ENCODE results near the gene LY6G6C.

Gene LY6G6C

DNA sequence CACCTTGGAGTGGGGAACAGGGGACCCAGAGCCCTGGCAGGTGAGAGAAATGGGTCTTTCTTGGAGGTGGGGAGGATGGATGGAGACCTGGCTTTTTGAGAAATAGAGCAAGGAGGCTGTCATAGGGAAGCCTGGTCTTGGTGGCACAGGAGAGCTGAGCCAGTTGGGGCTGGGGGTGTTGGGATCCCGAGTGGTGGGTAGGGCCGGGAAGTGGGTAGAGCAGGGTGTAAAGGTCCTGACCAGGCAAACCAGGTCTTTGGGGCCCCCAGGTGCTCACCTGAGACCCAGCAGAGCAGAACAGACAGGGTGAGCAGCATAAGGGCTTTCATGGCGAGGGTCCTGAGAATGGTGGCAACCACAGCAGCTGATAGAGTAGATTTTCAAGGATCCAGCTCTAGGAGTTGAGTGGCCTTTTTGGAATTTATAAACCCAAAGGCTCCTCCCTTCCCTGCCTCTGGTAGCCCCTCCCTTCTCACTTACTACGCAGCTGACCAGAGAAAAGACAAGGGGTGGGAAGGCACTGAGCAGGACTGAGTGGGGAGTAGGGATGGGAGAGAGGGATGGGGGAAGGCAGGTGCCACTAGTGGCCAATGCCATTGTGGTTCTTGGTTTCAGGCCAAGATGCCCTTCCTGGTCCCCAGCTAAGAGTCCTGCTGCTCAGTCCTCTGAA lies at the start of gene LY6G6C:
LY6G6C (minus strand) TSS at position 396 of the 670 bp plus-strand sequence; CDS start at position 329, 67 bp downstream.
- no peak for DNase-seq

DNA sequence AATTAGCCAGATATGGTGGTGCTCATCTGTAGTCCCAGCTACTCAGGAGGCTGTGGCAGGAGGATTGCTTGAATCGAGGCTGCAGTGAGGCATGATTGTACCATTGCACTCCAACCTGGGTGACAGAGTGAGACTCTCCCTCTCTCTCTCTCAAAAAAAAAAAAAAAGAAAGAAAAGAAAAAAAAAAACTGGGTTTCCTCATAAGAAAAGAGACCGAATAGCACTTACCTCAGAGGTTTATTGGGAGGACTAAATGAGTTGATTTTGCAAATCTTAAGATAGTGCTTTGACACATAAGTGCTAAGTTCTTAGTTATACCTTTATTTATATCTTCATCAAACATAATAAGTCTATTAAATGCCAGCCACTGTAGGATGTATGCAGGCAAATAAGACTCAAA lies 49.3 kb upstream of the LY6G6C start:
- no peak for DNase-seq

DNA sequence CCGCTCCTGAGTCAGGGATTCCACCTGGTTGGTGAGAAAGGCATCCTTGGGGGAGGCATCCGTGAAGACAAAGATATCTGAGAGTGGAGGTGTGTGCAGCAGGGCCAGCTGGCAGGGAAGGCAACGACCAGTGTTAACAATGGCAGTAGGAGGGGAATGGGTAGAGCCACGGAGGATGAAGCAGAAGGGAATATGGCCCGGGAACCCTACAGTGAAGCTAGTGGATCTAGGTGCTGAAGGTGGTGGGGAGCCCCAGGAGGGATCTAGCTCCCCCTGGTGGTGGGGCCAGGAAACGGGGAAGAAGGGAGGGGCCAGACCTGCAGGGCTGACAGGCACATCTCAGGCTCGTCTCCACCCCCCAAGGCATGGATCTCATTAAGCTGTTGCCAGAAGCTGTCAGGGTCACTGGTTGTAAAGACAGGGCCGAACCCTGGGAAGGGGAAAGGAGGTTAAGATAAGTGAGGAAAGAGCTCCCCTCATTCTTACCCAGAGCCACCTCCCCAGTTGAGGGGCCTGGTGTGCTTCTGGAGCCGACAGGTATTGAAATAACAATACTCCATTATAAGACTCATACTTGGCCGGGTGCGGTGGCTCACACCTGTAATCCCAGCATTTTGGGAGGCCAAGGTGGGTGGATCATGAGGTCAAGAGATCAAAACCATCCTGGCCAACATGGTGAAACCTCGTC lies 48.3 kb upstream of the LY6G6C start:
- no peak for DNase-seq

DNA sequence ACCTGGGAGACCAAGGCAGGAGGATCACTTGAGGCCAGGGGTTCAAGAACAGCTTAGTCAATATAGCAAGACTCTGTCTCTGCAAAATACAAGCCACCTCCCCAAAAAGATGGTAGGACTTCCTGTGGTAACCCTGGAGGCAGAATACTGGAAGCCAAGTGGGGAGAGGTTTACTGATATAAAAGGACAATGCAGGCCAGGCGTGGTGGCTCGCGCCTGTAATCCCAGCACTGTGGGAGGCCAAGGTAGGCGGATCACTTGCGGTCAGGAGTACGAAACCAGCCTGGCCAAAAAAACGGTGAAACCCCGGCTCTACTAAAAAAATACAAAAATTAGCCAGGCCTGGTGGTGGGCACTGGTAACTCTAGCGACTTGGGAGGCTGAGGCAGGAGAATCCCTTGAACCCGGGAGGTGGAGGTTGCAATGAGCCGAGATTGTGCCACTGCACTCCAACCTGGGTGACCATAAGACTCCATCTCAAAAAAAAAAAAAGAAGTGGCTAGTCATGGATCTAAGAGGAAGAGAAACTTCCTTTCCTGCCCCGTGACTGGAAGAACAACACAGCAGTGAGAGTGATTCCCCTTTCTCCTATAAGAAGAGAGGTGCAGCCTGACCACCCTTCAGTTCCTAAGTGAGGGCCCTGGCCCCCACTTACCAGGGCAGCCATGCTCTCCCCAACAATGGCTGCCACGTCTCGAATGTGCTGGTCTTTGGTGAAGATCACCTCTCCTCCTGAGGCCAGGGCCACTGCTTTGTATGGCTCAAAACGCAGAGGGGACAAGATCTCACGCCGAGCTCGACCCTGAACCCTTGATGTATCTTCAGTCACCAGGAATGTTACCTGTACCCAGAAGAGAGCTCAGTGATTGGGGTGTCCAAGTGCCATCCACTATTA lies 47.1 kb upstream of the LY6G6C start:
- no peak for DNase-seq

- no peak for DNase-seq
Measured at GRCh38 chr6:31767096-31767645, 45.6 kb upstream of the LY6G6C start.

DNA sequence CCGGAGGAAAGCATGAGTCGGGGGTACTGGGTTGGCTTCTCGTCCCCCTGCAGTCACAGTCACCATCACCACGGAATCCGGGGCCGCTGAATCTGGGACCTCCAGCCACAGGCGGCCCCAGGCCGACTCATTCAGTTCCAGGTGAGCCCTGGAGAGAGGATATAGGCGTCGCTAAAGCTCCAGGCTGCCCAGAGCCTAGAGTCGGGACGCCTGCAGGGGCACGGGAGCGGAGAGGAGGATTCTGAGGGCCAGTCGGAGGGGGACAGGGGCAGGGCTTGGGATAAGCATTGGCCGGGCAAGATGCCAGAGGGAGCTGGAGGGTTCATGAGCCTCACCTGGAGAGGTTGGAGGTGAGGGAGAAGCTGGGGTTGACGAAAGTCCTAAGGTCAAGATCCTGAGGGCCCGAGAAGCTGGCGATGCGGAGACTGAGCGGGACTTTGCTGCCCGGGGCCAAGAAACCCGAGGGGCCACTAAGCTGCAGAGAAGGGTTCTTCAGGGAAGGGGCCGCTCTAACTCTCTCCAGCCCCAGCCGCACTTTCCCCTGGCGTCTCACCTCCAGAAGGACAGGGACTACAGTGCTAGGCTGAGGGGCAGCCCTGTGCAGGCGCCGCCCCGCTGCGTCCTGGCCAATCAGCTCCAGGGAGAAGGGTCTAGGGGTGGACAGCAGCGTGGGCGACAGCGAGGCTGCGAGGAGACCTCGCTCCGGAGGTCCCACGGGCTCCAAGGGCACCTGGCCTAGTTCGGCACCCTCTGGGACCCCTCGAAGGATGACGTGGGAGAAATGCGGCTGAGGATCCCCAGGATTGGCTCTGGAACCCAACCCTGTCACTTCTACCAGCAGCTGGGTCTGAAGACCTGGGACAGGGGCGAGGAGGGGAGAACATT lies 44.6 kb upstream of the LY6G6C start:
- no peak for DNase-seq

DNA sequence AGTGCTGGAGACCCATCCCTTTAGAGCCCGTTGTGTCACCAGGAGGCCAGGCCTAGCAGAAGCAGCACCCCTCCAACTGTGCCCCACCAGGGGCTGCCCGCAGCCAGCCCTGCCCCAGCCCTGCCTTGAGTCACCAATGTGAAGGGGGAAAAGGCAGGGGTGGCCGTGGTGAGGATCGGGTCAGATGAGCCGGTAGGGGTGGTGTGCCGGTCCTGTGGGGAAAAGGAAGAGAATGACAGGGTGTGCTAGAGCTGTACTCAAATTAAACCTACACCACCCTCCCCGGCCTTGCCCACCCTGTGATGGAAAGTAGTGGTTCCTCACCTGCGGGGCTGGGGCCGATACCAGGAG lies 44.0 kb upstream of the LY6G6C start:
- DNase-seq: no peak

GRCh38 chr6:31764198-31764597 lies 42.7 kb upstream of the LY6G6C start:
- DNase-seq: no peak

GRCh38 chr6:31763619-31763940 lies 42.0 kb upstream of the LY6G6C start:
- DNase-seq: no peak

DNA sequence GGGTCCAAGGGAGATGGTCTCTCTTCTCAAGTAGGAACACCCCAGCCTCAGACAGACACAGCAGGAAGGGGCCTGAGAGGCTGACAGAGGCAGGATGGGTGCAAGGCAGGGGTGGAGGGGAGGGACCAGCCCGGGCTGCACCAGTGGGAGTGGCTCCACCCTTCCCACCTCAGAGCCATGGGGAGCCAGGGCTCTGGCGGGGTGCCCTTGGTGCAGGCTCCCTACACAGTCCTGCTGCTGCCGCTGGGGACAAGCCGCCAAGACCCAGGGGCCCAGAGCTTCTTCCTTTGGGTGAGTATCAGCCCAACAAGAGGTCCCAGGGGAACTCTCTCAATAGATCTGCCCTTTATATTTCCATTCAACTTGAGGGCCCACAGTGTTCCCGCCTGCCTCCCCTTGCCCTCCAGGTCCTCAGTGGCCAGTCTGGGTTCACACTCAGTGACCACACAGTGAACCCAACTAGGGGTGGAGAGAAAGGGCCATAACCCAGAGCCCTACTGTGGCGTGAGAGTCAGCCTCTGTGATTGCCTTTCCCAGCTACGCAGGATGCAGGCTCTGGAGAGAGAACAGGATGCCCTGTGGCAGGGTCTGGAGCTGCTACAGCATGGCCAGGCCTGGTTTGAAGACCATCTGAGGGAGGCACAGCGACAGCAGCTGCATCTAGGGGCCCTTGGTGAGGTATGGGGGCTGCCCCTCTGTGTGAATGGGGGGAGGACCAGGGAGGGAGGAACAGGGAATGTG lies 41.5 kb upstream of the LY6G6C start:
- DNase-seq: no peak

GRCh38 chr6:31762356-31762755 lies 40.8 kb upstream of the LY6G6C start, which contains the start of gene SAPCD1:
Gene SAPCD1 (plus strand): TSS chr6:31762656. CDS start chr6:31763055, 399 bp downstream.
- DNase-seq: no peak

GRCh38 chr6:31761343-31761742 lies 39.8 kb upstream of the LY6G6C start:
- no peak for DNase-seq

- no peak for DNase-seq
Measured at GRCh38 chr6:31760790-31761189, 39.2 kb upstream of the LY6G6C start.

GRCh38 chr6:31758281-31758680 lies 36.7 kb upstream of the LY6G6C start:
- DNase-seq: no peak

DNA sequence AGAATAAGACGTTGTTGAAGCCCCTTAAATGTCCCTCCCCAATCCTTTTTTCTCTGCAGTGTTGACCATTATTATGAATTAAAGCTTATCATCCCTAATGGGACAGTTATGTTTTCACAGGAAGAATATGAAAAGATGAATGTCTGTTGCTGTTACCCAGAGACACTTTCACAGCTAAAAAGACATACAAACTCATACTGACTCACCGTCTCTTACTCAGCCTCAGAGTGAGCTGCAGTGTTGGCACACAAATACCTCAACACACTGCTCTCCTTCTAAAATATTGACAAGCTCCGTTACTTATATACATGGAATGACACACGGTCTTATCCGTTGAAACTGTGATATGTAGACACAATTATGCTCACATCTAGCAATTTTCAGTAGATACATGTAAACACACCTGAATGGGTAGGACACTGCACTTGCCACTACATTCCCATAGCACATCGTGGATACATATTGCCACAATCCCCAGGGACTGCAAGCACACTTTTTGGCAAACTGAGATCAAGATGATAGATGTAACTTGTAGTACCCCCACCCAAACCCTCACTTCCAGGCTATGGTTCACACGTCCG lies 31.3 kb upstream of the LY6G6C start:
- DNase-seq: no peak

DNA sequence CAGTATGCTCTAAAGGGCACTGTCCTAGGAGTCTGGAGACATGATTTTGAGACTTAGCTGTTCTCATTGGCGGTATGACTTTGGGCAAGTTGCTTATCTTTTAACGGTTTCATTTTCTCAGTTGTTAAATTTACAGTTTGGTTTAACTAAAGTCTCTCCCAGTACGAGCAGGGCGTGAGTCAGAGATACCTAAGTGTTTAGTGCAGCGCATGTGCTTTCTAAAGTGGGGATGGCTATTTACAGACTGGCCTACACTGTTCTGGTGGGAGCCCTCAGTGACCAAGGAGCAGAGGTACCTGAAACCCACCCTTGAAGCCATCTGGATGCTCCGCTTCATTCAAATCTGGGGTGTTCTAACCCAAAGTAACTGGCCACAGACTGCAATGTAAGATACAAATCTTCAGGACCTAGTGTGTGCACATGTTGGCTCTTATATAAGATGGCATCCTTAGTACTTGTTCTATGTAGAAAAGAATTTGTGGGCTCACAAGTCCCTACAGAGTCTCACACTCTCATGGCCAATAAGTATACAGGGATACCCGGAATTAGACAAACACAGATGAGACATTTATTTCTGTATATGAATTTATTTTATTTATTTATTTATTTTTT lies 29.0 kb upstream of the LY6G6C start:
- DNase-seq: no peak

DNA sequence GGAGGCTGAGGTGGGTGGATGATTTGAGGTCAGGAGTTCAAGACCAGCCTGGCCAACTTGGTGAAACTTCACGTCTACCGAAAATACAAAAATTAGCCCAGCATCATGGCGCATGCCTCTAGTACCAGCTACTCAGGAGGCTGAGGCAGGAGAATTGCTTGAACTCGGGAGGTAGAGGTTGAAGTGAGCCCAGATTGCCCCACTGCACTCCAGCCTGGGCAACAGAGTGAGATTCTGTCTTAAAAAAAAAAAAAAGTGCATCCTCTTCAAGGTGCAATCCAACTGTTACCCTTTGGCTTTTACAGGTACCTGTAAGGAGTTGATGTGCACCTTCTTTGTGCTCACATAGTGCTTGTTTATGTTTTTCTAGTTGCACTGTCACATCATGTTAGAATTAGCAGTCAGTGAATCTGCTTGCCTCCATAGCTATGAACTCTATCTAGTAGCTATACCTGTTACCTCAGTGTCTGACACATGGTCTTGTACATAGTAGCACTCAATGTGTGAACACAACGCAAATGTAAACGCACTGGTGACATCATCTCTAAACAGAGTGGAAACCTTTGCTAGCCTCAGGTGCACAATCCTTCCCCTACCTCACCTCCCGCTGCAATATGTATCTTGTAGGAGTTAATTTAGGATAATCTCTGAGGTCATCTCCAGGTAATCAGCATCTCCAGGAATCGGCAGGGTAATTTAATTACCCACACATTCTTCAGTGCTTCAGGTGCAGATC lies 27.9 kb upstream of the LY6G6C start:
- DNase-seq: no peak

GRCh38 chr6:31744422-31744821 lies 22.9 kb upstream of the LY6G6C start:
- no peak for DNase-seq

- DNase-seq: no peak
Measured at GRCh38 chr6:31742894-31743293, 21.3 kb upstream of the LY6G6C start.

GRCh38 chr6:31741815-31742214 lies 20.3 kb upstream of the LY6G6C start:
- DNase-seq: no peak

Data from SIG-M5 (cell line).